ENCODE measurements around the gene UNC45A.

DNA sequence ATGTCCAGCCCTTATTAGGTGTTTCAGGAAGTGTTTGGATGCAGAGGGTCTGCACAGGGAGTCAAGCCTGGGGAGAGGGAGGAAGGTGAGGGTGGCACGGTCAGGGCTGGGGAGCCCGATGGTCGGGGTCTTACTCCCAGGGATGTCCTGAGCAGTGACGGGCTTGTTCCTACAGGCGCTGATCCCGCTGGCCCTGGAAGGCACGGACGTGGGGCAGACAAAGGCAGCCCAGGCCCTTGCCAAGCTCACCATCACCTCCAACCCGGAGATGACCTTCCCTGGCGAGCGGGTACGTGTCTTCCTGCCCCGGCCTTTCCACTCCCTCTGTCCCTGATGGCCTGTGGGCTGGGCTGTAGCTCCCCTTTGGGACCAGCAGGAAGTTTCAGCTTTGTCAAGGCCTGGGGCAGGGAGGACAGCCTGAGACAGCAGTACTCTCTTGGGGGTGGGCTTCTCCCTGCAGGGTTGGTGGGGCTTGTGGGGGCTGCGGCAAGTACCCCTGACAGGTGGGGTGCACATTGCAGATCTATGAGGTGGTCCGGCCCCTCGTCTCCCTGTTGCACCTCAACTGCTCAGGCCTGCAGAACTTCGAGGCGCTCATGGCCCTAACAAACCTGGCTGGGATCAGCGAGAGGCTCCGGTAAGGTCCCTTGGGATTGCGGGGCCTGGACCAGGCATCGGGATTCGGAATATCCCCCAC is 15.0 kb downstream of the UNC45A start:
- TF ChIP-seq, protein P1, sequence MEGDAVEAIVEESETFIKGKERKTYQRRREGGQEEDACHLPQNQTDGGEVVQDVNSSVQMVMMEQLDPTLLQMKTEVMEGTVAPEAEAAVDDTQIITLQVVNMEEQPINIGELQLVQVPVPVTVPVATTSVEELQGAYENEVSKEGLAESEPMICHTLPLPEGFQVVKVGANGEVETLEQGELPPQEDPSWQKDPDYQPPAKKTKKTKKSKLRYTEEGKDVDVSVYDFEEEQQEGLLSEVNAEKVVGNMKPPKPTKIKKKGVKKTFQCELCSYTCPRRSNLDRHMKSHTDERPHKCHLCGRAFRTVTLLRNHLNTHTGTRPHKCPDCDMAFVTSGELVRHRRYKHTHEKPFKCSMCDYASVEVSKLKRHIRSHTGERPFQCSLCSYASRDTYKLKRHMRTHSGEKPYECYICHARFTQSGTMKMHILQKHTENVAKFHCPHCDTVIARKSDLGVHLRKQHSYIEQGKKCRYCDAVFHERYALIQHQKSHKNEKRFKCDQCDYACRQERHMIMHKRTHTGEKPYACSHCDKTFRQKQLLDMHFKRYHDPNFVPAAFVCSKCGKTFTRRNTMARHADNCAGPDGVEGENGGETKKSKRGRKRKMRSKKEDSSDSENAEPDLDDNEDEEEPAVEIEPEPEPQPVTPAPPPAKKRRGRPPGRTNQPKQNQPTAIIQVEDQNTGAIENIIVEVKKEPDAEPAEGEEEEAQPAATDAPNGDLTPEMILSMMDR (IDR thresholded peaks at IDR 0.05) = no peak
- no peak for TF ChIP-seq POLR2AphosphoS5 (IDR thresholded peaks at IDR 0.05; ENCODE audit: low read depth, low read length)

All from Panc1 (cell line).